ENCODE results near the gene KDM4C.

The KDM4C gene

DNA sequence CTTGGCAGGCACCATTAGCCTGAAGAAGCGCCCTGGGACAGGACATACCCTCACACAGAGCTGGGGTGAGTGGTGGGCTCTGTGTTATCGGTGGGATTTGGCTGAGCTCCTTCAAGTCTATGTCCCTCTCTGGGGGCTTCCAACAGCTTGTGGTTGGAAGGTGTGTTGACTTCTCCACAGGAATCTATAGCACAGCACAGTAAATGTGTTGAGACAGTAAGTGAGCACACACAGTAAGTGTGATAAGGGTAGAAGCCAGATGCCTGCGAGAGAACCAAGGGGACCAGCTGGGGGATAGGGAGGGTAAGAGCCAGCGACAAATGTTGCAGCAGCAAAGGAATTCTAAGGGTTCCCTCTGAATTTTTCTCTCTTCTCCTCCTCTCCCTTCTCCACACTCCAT lies 448.0 kb downstream of the KDM4C start:
- no peaks in the 10 kb centered on the region for H3K4me1 ChIP-seq
- no peak for DNase-seq
- intact Hi-C loops (cut with DNase I; ENCODE audit: low total_unique reads): no loop called here
- no peak overlapping the region for H3K27ac ChIP-seq
- TF ChIP-seq, protein P1, sequence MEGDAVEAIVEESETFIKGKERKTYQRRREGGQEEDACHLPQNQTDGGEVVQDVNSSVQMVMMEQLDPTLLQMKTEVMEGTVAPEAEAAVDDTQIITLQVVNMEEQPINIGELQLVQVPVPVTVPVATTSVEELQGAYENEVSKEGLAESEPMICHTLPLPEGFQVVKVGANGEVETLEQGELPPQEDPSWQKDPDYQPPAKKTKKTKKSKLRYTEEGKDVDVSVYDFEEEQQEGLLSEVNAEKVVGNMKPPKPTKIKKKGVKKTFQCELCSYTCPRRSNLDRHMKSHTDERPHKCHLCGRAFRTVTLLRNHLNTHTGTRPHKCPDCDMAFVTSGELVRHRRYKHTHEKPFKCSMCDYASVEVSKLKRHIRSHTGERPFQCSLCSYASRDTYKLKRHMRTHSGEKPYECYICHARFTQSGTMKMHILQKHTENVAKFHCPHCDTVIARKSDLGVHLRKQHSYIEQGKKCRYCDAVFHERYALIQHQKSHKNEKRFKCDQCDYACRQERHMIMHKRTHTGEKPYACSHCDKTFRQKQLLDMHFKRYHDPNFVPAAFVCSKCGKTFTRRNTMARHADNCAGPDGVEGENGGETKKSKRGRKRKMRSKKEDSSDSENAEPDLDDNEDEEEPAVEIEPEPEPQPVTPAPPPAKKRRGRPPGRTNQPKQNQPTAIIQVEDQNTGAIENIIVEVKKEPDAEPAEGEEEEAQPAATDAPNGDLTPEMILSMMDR (IDR thresholded peaks at IDR 0.05): no peak
- H3K36me3 ChIP-seq: no peaks in the 10 kb centered on the region
- no peaks in the 10 kb centered on the region for H3K27me3 ChIP-seq
- H3K9me3 ChIP-seq: no peaks in the 10 kb centered on the region
- H3K4me3 ChIP-seq: no peak overlapping the region

DNA sequence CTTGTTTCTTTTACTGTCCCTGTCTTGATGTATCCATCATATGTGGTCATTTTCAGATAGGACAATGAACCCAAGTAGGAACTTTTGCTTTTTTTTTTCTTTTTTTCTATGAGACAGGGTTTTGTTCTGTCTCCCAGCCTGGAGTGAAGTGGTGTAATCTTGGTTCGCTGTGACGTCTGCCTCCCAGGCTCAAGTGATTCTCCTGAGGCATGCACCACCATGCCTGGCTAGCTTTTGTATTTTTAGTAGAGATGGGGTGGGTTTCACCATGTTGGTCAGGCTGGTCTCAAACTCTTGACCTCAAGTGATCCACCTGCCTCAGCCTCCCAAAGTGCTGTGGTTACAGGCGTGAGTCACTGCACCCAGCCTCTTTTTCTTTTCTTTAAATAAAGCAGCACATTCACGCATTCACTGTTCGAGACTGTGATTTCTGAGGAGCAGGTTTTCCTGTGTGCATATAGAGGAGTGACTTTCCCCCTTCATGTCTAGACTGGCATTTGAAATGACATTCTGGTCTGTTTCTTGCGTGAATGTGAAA lies 448.5 kb downstream of the KDM4C start:
- intact Hi-C loops (cut with DNase I; ENCODE audit: low total_unique reads): no loop called here
- Histone ChIP-seq H3K27ac (no peak overlapping the region), H3K4me3 (no peak overlapping the region), H3K4me1 (no peaks in the 10 kb centered on the region), H3K27me3 (no peaks in the 10 kb centered on the region), H3K36me3 (no peaks in the 10 kb centered on the region), H3K9me3 (no peaks in the 10 kb centered on the region)
- no peak for DNase-seq
- TF ChIP-seq, protein P1 (IDR thresholded peaks at IDR 0.05): no peak

DNA sequence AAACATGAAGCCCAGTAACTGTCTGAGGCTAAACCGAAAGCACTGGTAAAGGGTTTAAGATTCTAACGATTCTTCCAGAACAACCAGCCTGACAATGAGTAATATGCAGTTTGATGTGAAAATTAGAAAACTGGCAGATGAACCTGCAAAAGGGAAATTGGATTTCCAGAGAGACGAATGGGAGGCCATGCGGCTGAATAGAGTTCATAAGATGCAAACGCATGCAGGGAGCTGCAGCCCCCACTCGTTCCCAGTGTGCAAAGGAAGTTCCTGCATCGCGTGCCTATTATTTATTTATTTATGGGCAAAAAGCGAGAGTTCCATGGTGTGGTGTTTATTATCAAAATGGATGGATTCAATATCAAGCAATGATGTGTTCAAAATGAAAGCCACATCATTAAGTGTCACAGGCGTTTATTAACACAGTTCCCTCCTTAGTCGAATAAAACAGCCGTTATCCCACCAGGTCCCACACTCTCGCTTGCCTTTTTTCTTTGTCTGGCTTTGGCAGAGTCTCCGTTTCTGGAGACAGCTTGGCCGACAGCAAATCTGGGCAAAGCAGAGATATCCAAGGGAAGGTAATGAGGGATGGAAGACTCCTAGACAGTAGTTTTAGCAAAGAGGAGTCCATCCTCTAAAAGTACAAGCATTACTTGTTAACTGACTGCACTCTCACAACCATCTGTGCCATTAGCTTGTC lies 451.4 kb downstream of the KDM4C start:
- no peaks in the 10 kb centered on the region for H3K36me3 ChIP-seq
- peak overlapping the region; percentile 9 to 24 for H3K4me3 ChIP-seq
- no peak for DNase-seq
- no peaks in the 10 kb centered on the region for H3K27me3 ChIP-seq
- no peaks in the 10 kb centered on the region for H3K9me3 ChIP-seq
- no peak overlapping the region for H3K27ac ChIP-seq
- TF ChIP-seq, protein P1 (IDR thresholded peaks at IDR 0.05): no peak
- no peaks in the 10 kb centered on the region for H3K4me1 ChIP-seq
- intact Hi-C loops (cut with DNase I; ENCODE audit: low total_unique reads): no loop called here

DNA sequence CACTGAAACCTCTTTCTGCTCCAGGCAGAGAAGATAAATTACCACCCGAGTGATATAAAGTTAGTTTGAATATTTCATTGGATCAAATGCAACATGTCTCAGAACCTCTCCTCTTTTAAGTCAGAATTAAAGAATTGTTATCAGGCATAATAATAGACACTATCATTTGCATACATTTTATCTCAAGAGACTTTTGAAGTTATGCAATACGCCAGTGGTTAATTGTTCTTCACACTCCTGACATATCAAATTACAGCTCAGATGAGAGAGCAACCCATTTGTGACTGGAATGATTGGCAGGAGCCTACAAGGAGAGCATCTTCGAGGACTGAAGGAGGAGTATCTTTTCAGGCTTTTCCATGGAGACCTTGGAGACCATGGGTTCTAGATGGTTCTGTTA lies 452.2 kb downstream of the KDM4C start:
- intact Hi-C loops (cut with DNase I; ENCODE audit: low total_unique reads): no loop called here
- H3K4me1 ChIP-seq: no peaks in the 10 kb centered on the region
- no peak for DNase-seq
- H3K9me3 ChIP-seq: no peaks in the 10 kb centered on the region
- no peaks in the 10 kb centered on the region for H3K27me3 ChIP-seq
- no peak overlapping the region for H3K4me3 ChIP-seq
- TF ChIP-seq, protein P1 (IDR thresholded peaks at IDR 0.05): no peak
- H3K27ac ChIP-seq: no peak overlapping the region
- no peaks in the 10 kb centered on the region for H3K36me3 ChIP-seq

DNA sequence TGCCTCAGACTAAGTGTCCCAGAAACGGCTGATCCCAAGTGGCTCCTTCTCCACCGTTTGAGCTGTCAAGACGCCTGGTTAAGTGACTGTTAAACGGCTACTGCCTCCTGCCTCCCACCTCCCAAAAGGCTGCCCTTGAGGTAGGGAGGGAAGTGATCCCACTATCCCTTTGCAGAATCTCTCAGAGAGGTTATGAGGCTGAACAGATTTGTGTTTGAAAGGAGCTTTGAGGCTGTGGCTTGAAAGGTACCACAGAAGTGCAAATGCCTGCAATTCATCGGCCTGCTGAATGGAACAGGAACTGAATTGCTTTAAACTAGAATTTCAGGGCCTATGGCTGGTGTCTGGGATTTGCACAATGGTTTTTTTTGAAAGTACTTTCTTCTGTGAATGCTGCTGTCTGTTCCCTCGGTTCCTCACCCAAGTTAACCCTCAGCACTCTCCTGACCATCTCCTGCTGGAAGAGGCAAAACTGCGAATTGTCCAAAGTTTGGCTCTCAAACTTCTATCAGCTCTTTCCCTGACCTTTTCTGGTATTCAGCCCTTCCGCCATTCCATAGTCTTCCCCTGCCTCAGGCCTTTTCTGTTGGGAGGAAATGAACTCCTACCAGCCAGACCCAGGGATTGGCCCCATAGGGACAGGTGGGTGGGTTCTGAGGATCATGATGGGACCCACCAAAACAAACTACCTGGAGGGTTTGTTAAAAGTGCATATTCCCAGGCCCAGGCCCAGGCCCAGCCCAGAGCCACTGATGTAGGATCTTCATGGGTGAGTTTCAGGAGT lies 453.3 kb downstream of the KDM4C start:
- Histone ChIP-seq H3K36me3 (no peaks in the 10 kb centered on the region), H3K9me3 (no peaks in the 10 kb centered on the region), H3K4me3 (no peak overlapping the region), H3K4me1 (no peaks in the 10 kb centered on the region), H3K27ac (no peak overlapping the region), H3K27me3 (no peaks in the 10 kb centered on the region)
- no peak for DNase-seq
- TF ChIP-seq, protein P1 (IDR thresholded peaks at IDR 0.05): no peak
- intact Hi-C loops (cut with DNase I; ENCODE audit: low total_unique reads): no loop called here
